CD14-positive monocyte (primary cell): Measurements from ENCODE around the gene IPO11. TPM values are rescaled to one million over a fixed set of nuclear protein-coding genes. Genes with fewer than 3 reads are reported as not detected.

Source experiments
- DNase-seq, 3 donors: peaks; one replicate each; pipeline ENCODE4 v3.0.0-alpha.2; 2011 to 2022
- H2AFZ ChIP-seq: 2 replicates; pipeline ENCODE4 v1.6.0; 2012; ENCODE audit warnings: mild to moderate bottlenecking, low read depth, low read length, inconsistent platforms; ENCODE audit not compliant: insufficient read depth, poor library complexity, severe bottlenecking
- H3K27ac ChIP-seq, 2 donors: 1 replicate in 1 of 2; 2 replicates in 1 of 2; pipeline ENCODE4 v1.5.1; 2012 to 2013; ENCODE audit warnings: low read length in 2 of 2, control low read depth in 1 of 2, inconsistent platforms in 1 of 2, low read depth in 1 of 2, mild to moderate bottlenecking in 1 of 2
- H3K27me3 ChIP-seq, 2 donors: one replicate each; pipeline versions ENCODE4 v1.6.0 to v1.6.1; 2011 to 2013; ENCODE audit warnings: low read length in 2 of 2; ENCODE audit not compliant: control insufficient read depth in 2 of 2, insufficient read depth in 2 of 2
- H3K36me3 ChIP-seq, 2 donors: replicated peaks in 1 of 2; 1 replicate in 1 of 2; 2 replicates in 1 of 2; pipeline versions ENCODE4 v1.5.1 to v1.6.1; 2012 to 2013; ENCODE audit warnings: low read length in 2 of 2, control low read depth in 1 of 2, inconsistent platforms in 1 of 2, mild to moderate bottlenecking in 1 of 2; ENCODE audit not compliant: insufficient read depth in 2 of 2, control insufficient read depth in 1 of 2
- H3K4me1 ChIP-seq, 2 donors: 1 replicate in 1 of 2; 2 replicates in 1 of 2; pipeline versions ENCODE4 v1.5.1 to v1.6.1; 2012 to 2013; ENCODE audit warnings: low read length in 2 of 2, control low read depth in 1 of 2, inconsistent platforms in 1 of 2, mild to moderate bottlenecking in 1 of 2, moderate library complexity in 1 of 2; ENCODE audit not compliant: insufficient read depth in 2 of 2, control insufficient read depth in 1 of 2
- H3K4me2 ChIP-seq: replicated peaks from 2 replicates; pipeline ENCODE3; 2012; ENCODE audit warnings: low read length, moderate library complexity, mild to moderate bottlenecking; ENCODE audit not compliant: poor library complexity, severe bottlenecking; ENCODE audit errors: extremely low read depth
- H3K4me3 ChIP-seq, 3 experiments: fragments of 200-600 bp in 1 of 3; sonication (generic) in 1 of 3; replicated peaks in 1 of 3; 1 replicate in 2 of 3; 2 replicates in 1 of 3; pipeline ENCODE4 v1.5.1; 2011 to 2013; ENCODE audit warnings: low read length in 3 of 3, mild to moderate bottlenecking in 3 of 3, control low read depth in 2 of 3, low read depth in 2 of 3, inconsistent platforms in 1 of 3, moderate library complexity in 1 of 3
- H3K79me2 ChIP-seq: 2 replicates; pipeline ENCODE4 v1.6.0; 2012; ENCODE audit warnings: mild to moderate bottlenecking, control low read depth, inconsistent platforms, low read length, moderate library complexity; ENCODE audit not compliant: insufficient read depth
- H3K9ac ChIP-seq: 2 replicates; pipeline ENCODE4 v1.6.0; 2017; ENCODE audit warnings: low read length, mild to moderate bottlenecking; ENCODE audit not compliant: insufficient read depth, poor library complexity, severe bottlenecking
- H3K9me3 ChIP-seq, 2 donors: replicated peaks in 1 of 2; 1 replicate in 1 of 2; 2 replicates in 1 of 2; pipeline versions ENCODE4 v1.5.1 to v1.6.1; 2012 to 2013; ENCODE audit warnings: low read length in 2 of 2, control low read depth in 1 of 2; ENCODE audit not compliant: control insufficient read depth in 1 of 2, insufficient read depth in 1 of 2
- H4K20me1 ChIP-seq: 2 replicates; pipeline ENCODE4 v1.6.0; 2012; ENCODE audit warnings: mild to moderate bottlenecking, low read length, control low read depth, moderate library complexity; ENCODE audit not compliant: insufficient read depth
- H3K27ac Mint-ChIP-seq, 7 donors: one replicate each; pipeline ENCODE4 v1.8.0; 2020; ENCODE audit warnings: mild to moderate bottlenecking in 7 of 7, mixed read lengths in 7 of 7, moderate library complexity in 6 of 7, inconsistent platforms in 2 of 7
- H3K27me3 Mint-ChIP-seq, 3 donors: one replicate each; pipeline ENCODE4 v1.8.0; 2021 to 2022; ENCODE audit warnings: low read depth in 3 of 3, mild to moderate bottlenecking in 3 of 3, mixed read lengths in 3 of 3, moderate library complexity in 3 of 3, inconsistent platforms in 1 of 3
- H3K36me3 Mint-ChIP-seq, 2 donors: one replicate each; pipeline ENCODE4 v1.8.0; 2020; ENCODE audit warnings: mixed read lengths in 2 of 2, inconsistent platforms in 1 of 2, mild to moderate bottlenecking in 1 of 2
- H3K4me1 Mint-ChIP-seq: one replicate; pipeline ENCODE4 v1.8.0; 2020; ENCODE audit warnings: mild to moderate bottlenecking, mixed read lengths
- H3K4me3 Mint-ChIP-seq, 2 donors: one replicate each; pipeline ENCODE4 v1.8.0; 2020; ENCODE audit warnings: mild to moderate bottlenecking in 2 of 2, mixed read lengths in 2 of 2, moderate library complexity in 1 of 2
- H3K9me3 Mint-ChIP-seq, 7 donors: one replicate each; pipeline ENCODE4 v1.8.0; 2020 to 2022; ENCODE audit warnings: mixed read lengths in 7 of 7, mild to moderate bottlenecking in 6 of 7, moderate library complexity in 6 of 7, inconsistent platforms in 2 of 7
- WGBS: methylation state at CpG from one replicate; pipeline ENCODE4 v1.1.5; 2013; ENCODE audit warnings: missing lambda C conversion rate; ENCODE audit not compliant: insufficient coverage; 5-methylcytosine and 5-hydroxymethylcytosine counted together
- intact Hi-C, 2 donors: fragments of 100-400 bp; cut with micrococcal nuclease; formaldehyde crosslinking; loops; one replicate each; pipeline versions ENCODE4 v1.15.0 to v1.15.1; 2023
- polyA plus RNA-seq, 3 donors: library from polyadenylated mRNA; depleted of rRNA in 1 of 3; unstranded in 2 of 3; stranded (reverse) in 1 of 3; fragments of 300-500 nt in 2 of 3; fragments of >200 nt in 1 of 3; fragmentation: Illumina TruSeq in 2 of 3; gene quantifications; 1 replicate in 2 of 3; 2 replicates in 1 of 3; pipeline ENCODE4 v1.2.3, GENCODE V29; 2012 to 2021
- TF ChIP-seq, protein P1 (sequence below): fragments of 200-600 bp; IDR thresholded peaks from one replicate; pipeline ENCODE4 v1.8.0; 2022; ENCODE audit warnings: antibody characterized with exemption, mild to moderate bottlenecking

The IPO11 gene
- polyA plus RNA-seq, 3 donors = 4.4 to 5.5 (median 5.3) TPM

DNA sequence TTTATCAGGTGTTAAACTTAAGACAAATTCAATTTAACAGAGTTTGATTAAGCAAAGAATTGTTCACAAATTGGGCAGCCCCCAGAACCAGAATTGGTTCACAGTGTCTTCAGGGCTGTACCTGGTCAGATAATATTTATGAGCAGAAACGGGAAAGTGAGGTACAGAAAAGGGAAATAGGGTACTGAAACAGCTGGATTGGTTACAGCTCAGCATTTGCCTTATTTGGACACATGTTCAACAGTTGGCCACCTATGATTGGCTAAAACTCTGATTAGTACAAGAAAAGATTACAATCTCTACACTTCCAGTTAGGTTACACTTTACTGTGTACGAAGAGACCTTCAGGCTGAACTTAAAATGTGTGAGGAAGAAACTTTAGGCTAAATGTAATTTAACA, 184.8 kb downstream of the IPO11 start:
- Histone ChIP-seq H3K9ac (no peak overlapping the region), H3K4me1 (no peaks in the 10 kb centered on the region), H3K4me3 (no peak overlapping the region), H4K20me1 (no peaks in the 10 kb centered on the region), H3K27me3 (no peaks in the 10 kb centered on the region), H2AFZ (no peak overlapping the region), H3K4me2 (no peak overlapping the region), H3K27ac (no peak overlapping the region), H3K79me2 (no peaks in the 10 kb centered on the region), H3K9me3 (peaks cover 5 to 8% of the 10 kb centered on the region in 2 donors), H3K36me3 (peaks cover 0 to 20% of the 10 kb centered on the region in 2 donors)
- no peak for DNase-seq
- intact Hi-C loops = no loop called here
- peaks cover 8 to 11% (median 10%) of the 10 kb centered on the region in 7 donors for H3K9me3 Mint-ChIP-seq
- H3K27ac Mint-ChIP-seq = no peak overlapping the region
- H3K4me3 Mint-ChIP-seq = no peak overlapping the region
- H3K36me3 Mint-ChIP-seq = peaks cover 18 to 22% of the 10 kb centered on the region in 2 donors
- H3K4me1 Mint-ChIP-seq = peaks cover 4% of the 10 kb centered on the region
- WGBS = 71% methylated on average over 1 of the region's 2 CpGs
- H3K27me3 Mint-ChIP-seq = peaks cover 0 to 1% (median 0%) of the 10 kb centered on the region in 3 donors
- TF ChIP-seq, protein P1, sequence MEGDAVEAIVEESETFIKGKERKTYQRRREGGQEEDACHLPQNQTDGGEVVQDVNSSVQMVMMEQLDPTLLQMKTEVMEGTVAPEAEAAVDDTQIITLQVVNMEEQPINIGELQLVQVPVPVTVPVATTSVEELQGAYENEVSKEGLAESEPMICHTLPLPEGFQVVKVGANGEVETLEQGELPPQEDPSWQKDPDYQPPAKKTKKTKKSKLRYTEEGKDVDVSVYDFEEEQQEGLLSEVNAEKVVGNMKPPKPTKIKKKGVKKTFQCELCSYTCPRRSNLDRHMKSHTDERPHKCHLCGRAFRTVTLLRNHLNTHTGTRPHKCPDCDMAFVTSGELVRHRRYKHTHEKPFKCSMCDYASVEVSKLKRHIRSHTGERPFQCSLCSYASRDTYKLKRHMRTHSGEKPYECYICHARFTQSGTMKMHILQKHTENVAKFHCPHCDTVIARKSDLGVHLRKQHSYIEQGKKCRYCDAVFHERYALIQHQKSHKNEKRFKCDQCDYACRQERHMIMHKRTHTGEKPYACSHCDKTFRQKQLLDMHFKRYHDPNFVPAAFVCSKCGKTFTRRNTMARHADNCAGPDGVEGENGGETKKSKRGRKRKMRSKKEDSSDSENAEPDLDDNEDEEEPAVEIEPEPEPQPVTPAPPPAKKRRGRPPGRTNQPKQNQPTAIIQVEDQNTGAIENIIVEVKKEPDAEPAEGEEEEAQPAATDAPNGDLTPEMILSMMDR = no peak

DNA sequence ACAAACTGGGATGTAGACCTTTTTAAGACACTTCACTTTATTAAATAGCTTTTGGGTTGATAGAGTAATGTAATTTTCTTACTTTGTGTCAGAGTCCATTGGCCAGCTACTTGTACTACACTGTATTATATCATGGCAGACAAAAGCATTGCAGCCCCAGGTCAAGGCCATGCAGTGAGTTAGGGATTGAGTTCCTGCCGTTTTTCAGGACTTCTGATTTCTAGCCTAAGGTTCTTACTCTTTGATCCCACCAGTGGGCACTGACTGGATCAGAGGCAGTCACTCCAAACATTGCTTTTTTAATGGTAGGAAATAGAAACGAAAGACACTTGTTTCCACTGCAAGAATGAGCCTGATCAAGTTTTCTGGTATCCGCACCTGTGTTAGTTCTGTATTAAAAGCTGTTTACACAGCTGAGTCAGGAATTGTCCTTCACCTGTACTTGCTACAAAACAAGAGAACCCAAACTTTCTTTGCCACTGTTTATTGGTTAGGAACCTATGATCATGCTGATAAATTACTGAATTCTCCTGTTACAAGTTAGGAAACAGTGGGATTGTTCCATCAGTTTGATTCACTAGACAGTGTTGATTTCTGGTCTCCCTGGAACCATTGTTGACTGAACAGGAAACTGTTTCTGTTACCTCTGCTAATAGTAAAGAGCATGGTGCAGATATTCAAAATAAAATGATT, 188.1 kb downstream of the IPO11 start:
- Mint-ChIP-seq H3K4me3 (no peak overlapping the region), H3K9me3 (peaks cover 0 to 3% (median 0%) of the 10 kb centered on the region in 7 donors), H3K4me1 (no peaks in the 10 kb centered on the region), H3K27me3 (no peaks in the 10 kb centered on the region), H3K27ac (no peak overlapping the region), H3K36me3 (peaks cover 7 to 16% of the 10 kb centered on the region in 2 donors)
- Histone ChIP-seq H3K4me3 (no peak overlapping the region), H3K4me2 (no peak overlapping the region), H3K9me3 (no peaks in the 10 kb centered on the region), H3K9ac (no peak overlapping the region), H4K20me1 (no peaks in the 10 kb centered on the region), H3K27ac (no peak overlapping the region), H3K4me1 (no peaks in the 10 kb centered on the region), H3K79me2 (no peaks in the 10 kb centered on the region), H3K27me3 (no peaks in the 10 kb centered on the region), H3K36me3 (peaks cover 0 to 7% of the 10 kb centered on the region in 2 donors), H2AFZ (no peak overlapping the region)
- TF ChIP-seq, protein P1 = no peak
- intact Hi-C loops = no loop called here
- WGBS = 92% methylated on average over 2 of the region's 3 CpGs
- DNase-seq = no peak
